ENCODE results near the gene DNAJC1.

The DNAJC1 gene

DNA sequence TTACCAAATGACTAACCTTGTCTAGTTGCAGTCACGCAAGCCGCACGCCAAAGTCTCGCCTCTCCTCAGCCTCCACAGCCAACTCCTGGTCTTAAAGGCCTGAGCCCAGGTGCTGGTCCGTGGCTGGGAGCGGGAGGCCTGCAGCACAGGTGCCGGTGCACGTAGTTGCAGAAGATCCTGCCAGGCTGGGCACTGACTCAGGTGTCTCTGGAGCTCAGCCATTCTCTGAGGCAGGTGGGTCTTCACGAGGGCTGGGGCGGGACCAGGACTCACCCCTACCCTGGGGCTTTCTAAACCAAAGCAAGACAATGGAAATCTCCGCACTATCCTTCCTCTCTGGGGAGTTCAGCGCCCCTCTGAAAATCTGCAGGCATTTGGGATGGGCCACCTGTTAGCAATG, 253.1 kb downstream of the DNAJC1 start:
- no peak for DNase-seq (ENCODE audit: low read depth, low spot score)
- H3K4me3 ChIP-seq (ENCODE audit: low read depth, low read length) = no peak overlapping the region
- TF ChIP-seq, protein P1, sequence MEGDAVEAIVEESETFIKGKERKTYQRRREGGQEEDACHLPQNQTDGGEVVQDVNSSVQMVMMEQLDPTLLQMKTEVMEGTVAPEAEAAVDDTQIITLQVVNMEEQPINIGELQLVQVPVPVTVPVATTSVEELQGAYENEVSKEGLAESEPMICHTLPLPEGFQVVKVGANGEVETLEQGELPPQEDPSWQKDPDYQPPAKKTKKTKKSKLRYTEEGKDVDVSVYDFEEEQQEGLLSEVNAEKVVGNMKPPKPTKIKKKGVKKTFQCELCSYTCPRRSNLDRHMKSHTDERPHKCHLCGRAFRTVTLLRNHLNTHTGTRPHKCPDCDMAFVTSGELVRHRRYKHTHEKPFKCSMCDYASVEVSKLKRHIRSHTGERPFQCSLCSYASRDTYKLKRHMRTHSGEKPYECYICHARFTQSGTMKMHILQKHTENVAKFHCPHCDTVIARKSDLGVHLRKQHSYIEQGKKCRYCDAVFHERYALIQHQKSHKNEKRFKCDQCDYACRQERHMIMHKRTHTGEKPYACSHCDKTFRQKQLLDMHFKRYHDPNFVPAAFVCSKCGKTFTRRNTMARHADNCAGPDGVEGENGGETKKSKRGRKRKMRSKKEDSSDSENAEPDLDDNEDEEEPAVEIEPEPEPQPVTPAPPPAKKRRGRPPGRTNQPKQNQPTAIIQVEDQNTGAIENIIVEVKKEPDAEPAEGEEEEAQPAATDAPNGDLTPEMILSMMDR (IDR thresholded peaks at IDR 0.05; ENCODE audit: low read depth, low read length) = no peak
- in situ Hi-C loops (cut with HindIII; ENCODE audit: low sequenced_read_pairs) = no loop called here

DNA sequence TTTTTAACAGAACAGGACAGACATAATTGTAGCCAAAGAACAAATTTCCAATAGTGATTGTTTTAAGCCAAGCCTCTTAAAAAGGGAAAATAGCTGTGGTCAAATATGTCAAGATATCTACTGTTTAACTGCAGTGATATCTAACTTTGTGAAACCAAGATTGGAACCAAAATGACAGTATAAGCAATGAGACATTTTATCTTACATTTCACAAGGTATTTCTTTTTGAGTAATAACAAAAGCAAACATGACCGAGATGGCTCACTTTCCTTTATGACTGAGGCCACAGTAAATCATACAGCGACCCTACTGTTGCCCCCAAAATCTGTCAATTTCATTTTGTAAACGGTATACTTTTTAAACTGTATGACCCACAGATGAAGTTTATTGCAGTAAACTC, 253.7 kb downstream of the DNAJC1 start:
- TF ChIP-seq, protein P1 (IDR thresholded peaks at IDR 0.05; ENCODE audit: low read depth, low read length) = no peak
- in situ Hi-C loops (cut with HindIII; ENCODE audit: low sequenced_read_pairs) = no loop called here
- DNase-seq (ENCODE audit: low read depth, low spot score) = no peak
- H3K4me3 ChIP-seq (ENCODE audit: low read depth, low read length) = no peak overlapping the region

DNA sequence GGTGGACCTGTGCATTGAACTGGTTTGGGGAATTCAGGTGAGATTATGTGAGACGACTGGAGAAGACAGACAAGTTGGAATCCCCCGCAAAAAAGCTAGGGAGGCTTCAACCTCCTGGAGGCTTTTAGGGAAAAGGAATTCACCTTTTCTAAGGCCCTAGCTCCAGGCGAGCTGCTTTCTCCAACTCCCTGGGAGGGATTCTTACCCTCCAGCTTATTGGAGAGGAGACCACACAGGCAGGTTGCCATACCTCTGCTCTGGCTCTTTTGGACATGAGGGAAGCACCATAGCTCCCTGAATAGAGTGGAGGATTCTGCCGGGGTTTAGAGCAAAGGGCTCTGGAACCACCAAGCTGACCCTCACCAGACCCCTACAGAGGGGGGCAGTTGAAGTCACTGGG, 255.7 kb downstream of the DNAJC1 start:
- in situ Hi-C loops (cut with HindIII; ENCODE audit: low sequenced_read_pairs) = no loop called here
- TF ChIP-seq, protein P1 (IDR thresholded peaks at IDR 0.05; ENCODE audit: low read depth, low read length) = no peak
- no peak overlapping the region for H3K4me3 ChIP-seq (ENCODE audit: low read depth, low read length)
- DNase-seq (ENCODE audit: low read depth, low spot score) = no peak

DNA sequence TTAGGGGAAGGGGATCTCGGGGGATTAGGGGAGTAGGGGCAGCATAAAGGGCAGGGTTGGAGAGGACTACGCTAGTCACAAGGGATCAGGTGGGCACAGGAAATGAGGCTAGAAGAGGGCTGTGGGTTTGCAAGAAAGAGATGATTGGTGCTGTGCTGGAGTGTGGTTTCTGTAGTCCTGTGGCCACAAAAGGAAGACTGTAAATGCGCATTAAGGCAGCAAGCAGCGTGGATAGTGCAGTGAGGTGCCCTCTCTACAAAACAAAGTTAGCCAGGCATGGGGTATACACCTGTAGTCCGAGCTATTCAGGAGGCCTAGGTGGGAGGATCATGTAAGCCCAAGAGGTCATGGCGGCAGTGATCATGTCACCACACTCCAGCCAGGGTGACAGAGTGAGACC, 257.4 kb downstream of the DNAJC1 start:
- in situ Hi-C loops (cut with HindIII; ENCODE audit: low sequenced_read_pairs) = no loop called here
- TF ChIP-seq, protein P1 (IDR thresholded peaks at IDR 0.05; ENCODE audit: low read depth, low read length) = no peak
- no peak overlapping the region for H3K4me3 ChIP-seq (ENCODE audit: low read depth, low read length)
- DNase-seq (ENCODE audit: low read depth, low spot score) = no peak

- DNase-seq (ENCODE audit: low read depth, low spot score) = no peak
- TF ChIP-seq, protein P1 (IDR thresholded peaks at IDR 0.05; ENCODE audit: low read depth, low read length) = no peak
- in situ Hi-C loops (cut with HindIII; ENCODE audit: low sequenced_read_pairs) = no loop called here
- H3K4me3 ChIP-seq (ENCODE audit: low read depth, low read length) = no peak overlapping the region
Measured at GRCh38 chr10:21744223-21744622, 259.3 kb downstream of the DNAJC1 start.

GRCh38 chr10:21742740-21743412, 260.7 kb downstream of the DNAJC1 start:
- TF ChIP-seq, protein P1 (IDR thresholded peaks at IDR 0.05; ENCODE audit: low read depth, low read length) = no peak
- no peak for DNase-seq (ENCODE audit: low read depth, low spot score)
- H3K4me3 ChIP-seq (ENCODE audit: low read depth, low read length) = no peak overlapping the region
- in situ Hi-C loops (cut with HindIII; ENCODE audit: low sequenced_read_pairs) = no loop called here
